ENCODE results near the gene PARVA.

GRCh38 chr11:12390687-12391110 is 13.3 kb downstream of the PARVA start:
- TF ChIP-seq, protein P1, sequence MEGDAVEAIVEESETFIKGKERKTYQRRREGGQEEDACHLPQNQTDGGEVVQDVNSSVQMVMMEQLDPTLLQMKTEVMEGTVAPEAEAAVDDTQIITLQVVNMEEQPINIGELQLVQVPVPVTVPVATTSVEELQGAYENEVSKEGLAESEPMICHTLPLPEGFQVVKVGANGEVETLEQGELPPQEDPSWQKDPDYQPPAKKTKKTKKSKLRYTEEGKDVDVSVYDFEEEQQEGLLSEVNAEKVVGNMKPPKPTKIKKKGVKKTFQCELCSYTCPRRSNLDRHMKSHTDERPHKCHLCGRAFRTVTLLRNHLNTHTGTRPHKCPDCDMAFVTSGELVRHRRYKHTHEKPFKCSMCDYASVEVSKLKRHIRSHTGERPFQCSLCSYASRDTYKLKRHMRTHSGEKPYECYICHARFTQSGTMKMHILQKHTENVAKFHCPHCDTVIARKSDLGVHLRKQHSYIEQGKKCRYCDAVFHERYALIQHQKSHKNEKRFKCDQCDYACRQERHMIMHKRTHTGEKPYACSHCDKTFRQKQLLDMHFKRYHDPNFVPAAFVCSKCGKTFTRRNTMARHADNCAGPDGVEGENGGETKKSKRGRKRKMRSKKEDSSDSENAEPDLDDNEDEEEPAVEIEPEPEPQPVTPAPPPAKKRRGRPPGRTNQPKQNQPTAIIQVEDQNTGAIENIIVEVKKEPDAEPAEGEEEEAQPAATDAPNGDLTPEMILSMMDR (IDR thresholded peaks at IDR 0.05; ENCODE audit: low read depth, low read length, missing input control), result no peak
- TF ChIP-seq FOXA1 (IDR thresholded peaks at IDR 0.05) (no peak), ATF3 (IDR thresholded peaks at IDR 0.05) (no peak), SP1 (IDR thresholded peaks at IDR 0.05) (no peak), RAD21 (IDR thresholded peaks at IDR 0.05) (no peak), TAF1 (conservative IDR thresholded peaks at IDR 0.05) (no peak)
- TF ChIP-seq, protein P2, sequence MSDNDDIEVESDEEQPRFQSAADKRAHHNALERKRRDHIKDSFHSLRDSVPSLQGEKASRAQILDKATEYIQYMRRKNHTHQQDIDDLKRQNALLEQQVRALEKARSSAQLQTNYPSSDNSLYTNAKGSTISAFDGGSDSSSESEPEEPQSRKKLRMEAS (IDR thresholded peaks at IDR 0.05), result no peak

All from liver (tissue), 3 donors.